GM21526 (cell line): ENCODE results near the gene GABBR2.

ENCODE experiments used
- ATAC-seq: cut with Tn5 transposase; IDR thresholded peaks from one replicate; pipeline ENCODE4 v1.9.1; 2021; ENCODE audit warnings: moderate library complexity; ENCODE audit not compliant: unreplicated experiment, low FRiP score

The GABBR2 gene

GRCh38 chr9:98315551-98316060 lies 393.1 kb downstream of the GABBR2 start:
- ATAC-seq: peak; percentile 69

GRCh38 chr9:98315067-98315453 lies 393.7 kb downstream of the GABBR2 start:
- no peak for ATAC-seq

- no peak for ATAC-seq
These were observed 394.2 kb downstream of the GABBR2 start for GRCh38 chr9:98314381-98315066.

- ATAC-seq: no peak
These were observed 396.4 kb downstream of the GABBR2 start for GRCh38 chr9:98312365-98312764.

- ATAC-seq: no peak
These were observed 397.2 kb downstream of the GABBR2 start for GRCh38 chr9:98311541-98311940.

GRCh38 chr9:98310752-98311392 lies 397.9 kb downstream of the GABBR2 start:
- ATAC-seq: no peak

- no peak for ATAC-seq
These were observed 402.2 kb downstream of the GABBR2 start for GRCh38 chr9:98306384-98307145.

- no peak for ATAC-seq
These were observed 404.4 kb downstream of the GABBR2 start for GRCh38 chr9:98304381-98304780.

- ATAC-seq: no peak
These were observed 405.1 kb downstream of the GABBR2 start for GRCh38 chr9:98303633-98304125.

- ATAC-seq: no peak
These were observed 405.6 kb downstream of the GABBR2 start for GRCh38 chr9:98302938-98303632.

- no peak for ATAC-seq
These were observed 406.6 kb downstream of the GABBR2 start for GRCh38 chr9:98302150-98302549.

GRCh38 chr9:98300611-98301010 lies 408.1 kb downstream of the GABBR2 start:
- ATAC-seq: no peak

- no peak for ATAC-seq
These were observed 410.3 kb downstream of the GABBR2 start for GRCh38 chr9:98298476-98298875.

GRCh38 chr9:98295824-98296223 lies 412.9 kb downstream of the GABBR2 start:
- ATAC-seq: no peak

- no peak for ATAC-seq
These were observed 416.9 kb downstream of the GABBR2 start for GRCh38 chr9:98291820-98292219.

GRCh38 chr9:98290411-98290810 lies 418.3 kb downstream of the GABBR2 start:
- no peak for ATAC-seq

- no peak for ATAC-seq
These were observed 419.0 kb downstream of the GABBR2 start for GRCh38 chr9:98289614-98290201.

GRCh38 chr9:98288881-98289280 lies 419.9 kb downstream of the GABBR2 start:
- ATAC-seq: no peak

GRCh38 chr9:98287384-98287783 lies 421.4 kb downstream of the GABBR2 start:
- ATAC-seq: no peak

- no peak for ATAC-seq
These were observed 423.3 kb downstream of the GABBR2 start for GRCh38 chr9:98285446-98285845.
